Stomach (tissue), 9 donors: ENCODE results near the gene COCH. TPM values are rescaled to one million over a fixed set of nuclear protein-coding genes. Genes with fewer than 3 reads are reported as not detected.

Experiments used
- DNase-seq, 2 donors: peaks; one replicate each; pipeline versions ENCODE4 v3.0.0 to v3.0.0-alpha.2; 2013 to 2019
- H3K27ac ChIP-seq, 5 donors: fragments of 200-600 bp in 4 of 5; sonication (generic) in 4 of 5; one replicate each; pipeline ENCODE4 v1.5.1; 2013 to 2019; ENCODE audit warnings: mild to moderate bottlenecking in 1 of 5, moderate library complexity in 1 of 5
- H3K27me3 ChIP-seq, 3 donors: fragments of 200-600 bp; sonication (generic); one replicate each; pipeline ENCODE4 v1.5.1; 2017 to 2019; ENCODE audit warnings: mixed run types in 1 of 3
- H3K36me3 ChIP-seq, 4 donors: fragments of 200-600 bp; sonication (generic); 1 replicate in 3 of 4; 2 replicates in 1 of 4; pipeline ENCODE4 v1.5.1; 2016 to 2019
- H3K4me1 ChIP-seq, 4 donors: fragments of 200-600 bp; sonication (generic); one replicate each; pipeline ENCODE4 v1.5.1; 2016 to 2019
- H3K4me3 ChIP-seq, 4 donors: fragments of 200-600 bp; sonication (generic) in 3 of 4; one replicate each; pipeline ENCODE4 v1.5.1; 2016 to 2019; ENCODE audit warnings: mild to moderate bottlenecking in 1 of 4
- H3K9me3 ChIP-seq, 4 donors: fragments of 200-600 bp; sonication (generic); one replicate each; pipeline ENCODE4 v1.5.1; 2016 to 2019
- CTCF ChIP-seq, 7 experiments: fragments of 450-650 bp in 4 of 7; fragments of 200-600 bp in 3 of 7; sonication (generic) in 3 of 7; IDR thresholded peaks; one replicate each; pipeline ENCODE4 v1.5.1; 2016 to 2019; ENCODE audit warnings: antibody characterized with exemption in 7 of 7, control low read depth in 2 of 7, mild to moderate bottlenecking in 1 of 7
- EP300 ChIP-seq: sonication (generic); formaldehyde crosslinking; IDR thresholded peaks from one replicate; pipeline ENCODE4 v1.6.1; 2017; ENCODE audit warnings: antibody characterized with exemption
- POLR2A ChIP-seq, 4 donors: fragments of 450-650 bp; IDR thresholded peaks; one replicate each; pipeline ENCODE4 v1.6.1; 2016; ENCODE audit warnings: antibody characterized with exemption in 4 of 4, control low read depth in 2 of 4, mild to moderate bottlenecking in 1 of 4, moderate library complexity in 1 of 4
- POLR2AphosphoS5 ChIP-seq, 3 donors: sonication (generic); formaldehyde crosslinking; IDR thresholded peaks; one replicate each; pipeline ENCODE4 v1.6.1; 2016; ENCODE audit warnings: antibody characterized with exemption in 3 of 3
- WGBS, 5 donors: extraction: QIAGEN DNeasy Blood & Tissue Kit in 3 of 5; methylation state at CpG; one replicate each; pipeline versions ENCODE4 v1.1.5 to v1.1.7; 2013 to 2018; 5-methylcytosine and 5-hydroxymethylcytosine counted together
- intact Hi-C: fragments of 100-400 bp; cut with DNase I; formaldehyde crosslinking; loops from one replicate; pipeline ENCODE4 v1.15.1; 2023; ENCODE audit warnings: low total_unique reads
- polyA plus RNA-seq, 3 donors: library from polyadenylated mRNA; stranded (reverse); fragments of 200-250 nt; gene quantifications; one replicate each; pipeline ENCODE4 v1.2.3, GENCODE V29; 2013
- total RNA-seq, 5 donors: library from RNA; depleted of rRNA; stranded (reverse); fragments of >200 nt; gene quantifications; one replicate each; pipeline versions ENCODE4 v1.1.0 to v1.2.3, GENCODE V29; 2014 to 2016
- donor health status: healthy with polysubstance abuse.
- donor health status: Bipolar disorder and iron deficiency.
- donor health status: healthy.

COCH gene
- total and polyA plus RNA-seq, 8 donors, result 0.25 to 3.0 (median 1.2) TPM; not detected in 3

- no peaks in the 10 kb centered on the region for H3K27me3 ChIP-seq
- TF ChIP-seq POLR2A (IDR thresholded peaks at IDR 0.05) (no peak), POLR2AphosphoS5 (IDR thresholded peaks at IDR 0.05) (no peak), EP300 (no peak), CTCF (IDR thresholded peaks at IDR 0.05) (no peak)
- no peak overlapping the region for H3K4me3 ChIP-seq
- no peaks in the 10 kb centered on the region for H3K4me1 ChIP-seq
- no peak overlapping the region for H3K27ac ChIP-seq
- no peaks in the 10 kb centered on the region for H3K9me3 ChIP-seq
- no peak for DNase-seq
- intact Hi-C loops, result no loop called here
- H3K36me3 ChIP-seq, result peaks cover 14 to 89% (median 77%) of the 10 kb centered on the region in 4 donors
- WGBS, 5 donors, result 95 to 98% (median 97%) methylated on average over 1 of the region's 1 CpG
These were observed 33.3 kb downstream of the COCH start for GRCh38 chr14:30907659-30908057.

GRCh38 chr14:30908826-30909225 lies 34.5 kb downstream of the COCH start:
- no peak overlapping the region for H3K4me3 ChIP-seq
- H3K4me1 ChIP-seq, result no peaks in the 10 kb centered on the region
- no peak for DNase-seq
- TF ChIP-seq CTCF (IDR thresholded peaks at IDR 0.05), result no peak
- TF ChIP-seq EP300, result no peak
- no peak for TF ChIP-seq POLR2AphosphoS5 (IDR thresholded peaks at IDR 0.05)
- TF ChIP-seq POLR2A (IDR thresholded peaks at IDR 0.05), result no peak
- 80 to 85% (median 81%) methylated on average over 2 of the region's 2 CpGs for WGBS, 5 donors
- intact Hi-C loops, result no loop called here
- H3K36me3 ChIP-seq, result peaks cover 14 to 79% (median 70%) of the 10 kb centered on the region in 4 donors
- H3K27ac ChIP-seq, result no peak overlapping the region
- no peaks in the 10 kb centered on the region for H3K9me3 ChIP-seq
- no peaks in the 10 kb centered on the region for H3K27me3 ChIP-seq

- no peaks in the 10 kb centered on the region for H3K9me3 ChIP-seq
- H3K4me1 ChIP-seq, result no peaks in the 10 kb centered on the region
- 92 to 94% (median 93%) methylated on average over 1 of the region's 1 CpG for WGBS, 5 donors
- H3K36me3 ChIP-seq, result peaks cover 7 to 34% (median 28%) of the 10 kb centered on the region in 4 donors
- no peak for DNase-seq
- no peak overlapping the region for H3K27ac ChIP-seq
- H3K27me3 ChIP-seq, result no peaks in the 10 kb centered on the region
- TF ChIP-seq CTCF (IDR thresholded peaks at IDR 0.05), result no peak
- no peak for TF ChIP-seq POLR2A (IDR thresholded peaks at IDR 0.05)
- no peak for TF ChIP-seq EP300
- TF ChIP-seq POLR2AphosphoS5 (IDR thresholded peaks at IDR 0.05), result no peak
- intact Hi-C loops, result no loop called here
- no peak overlapping the region for H3K4me3 ChIP-seq
These were observed 40.5 kb downstream of the COCH start for GRCh38 chr14:30914812-30915211.

GRCh38 chr14:30915596-30915995 lies 41.2 kb downstream of the COCH start:
- Histone ChIP-seq H3K4me3 (no peak overlapping the region), H3K36me3 (peaks cover 7 to 27% (median 22%) of the 10 kb centered on the region in 4 donors), H3K9me3 (no peaks in the 10 kb centered on the region), H3K4me1 (no peaks in the 10 kb centered on the region), H3K27ac (no peak overlapping the region), H3K27me3 (no peaks in the 10 kb centered on the region)
- 56 to 83% (median 68%) methylated on average over 2 of the region's 2 CpGs for WGBS, 5 donors
- TF ChIP-seq POLR2A (IDR thresholded peaks at IDR 0.05), result no peak
- no peak for TF ChIP-seq EP300
- no peak for TF ChIP-seq POLR2AphosphoS5 (IDR thresholded peaks at IDR 0.05)
- TF ChIP-seq CTCF (IDR thresholded peaks at IDR 0.05), result no peak
- no peak for DNase-seq
- intact Hi-C loops, result no loop called here
